PC-9 (cell line): ENCODE results near the gene UIMC1.

Source experiments
- CTCF ChIP-seq: fragments of 200-600 bp; sonication (generic); conservative IDR thresholded peaks from 2 replicates; pipeline ENCODE4 v1.6.1; 2017; ENCODE audit warnings: mixed run types, antibody characterized with exemption, mild to moderate bottlenecking, moderate library complexity
- EZH2 ChIP-seq: fragments of 200-600 bp; sonication (generic); IDR thresholded peaks from 2 replicates; pipeline ENCODE4 v1.8.0; 2017; ENCODE audit warnings: antibody characterized with exemption, low read depth

- no peak for TF ChIP-seq CTCF
- no peak for TF ChIP-seq EZH2
Observed at GRCh38 chr5:176954050-176954449, 52.5 kb downstream of the UIMC1 start.
